HG02885 (cell line): ENCODE data around the gene DNAJC5.
A peak's percentile ranks its signal among the peaks of the same experiment; 100 is the strongest.
"Not testable (repeated sequence)": the region's sequence is repeated elsewhere in the genome, so short reads cannot be mapped to it uniquely, and the experiment has no call there.

Experiments
- ATAC-seq: cut with Tn5 transposase; IDR thresholded peaks from one replicate; pipeline ENCODE4 v1.9.1; 2021; ENCODE audit warnings: mild to moderate bottlenecking; ENCODE audit not compliant: unreplicated experiment, poor library complexity

DNAJC5 gene

GRCh38 chr20:63951398-63952209 lies 56.7 kb downstream of the DNAJC5 start:
- ATAC-seq, result no peak

DNA sequence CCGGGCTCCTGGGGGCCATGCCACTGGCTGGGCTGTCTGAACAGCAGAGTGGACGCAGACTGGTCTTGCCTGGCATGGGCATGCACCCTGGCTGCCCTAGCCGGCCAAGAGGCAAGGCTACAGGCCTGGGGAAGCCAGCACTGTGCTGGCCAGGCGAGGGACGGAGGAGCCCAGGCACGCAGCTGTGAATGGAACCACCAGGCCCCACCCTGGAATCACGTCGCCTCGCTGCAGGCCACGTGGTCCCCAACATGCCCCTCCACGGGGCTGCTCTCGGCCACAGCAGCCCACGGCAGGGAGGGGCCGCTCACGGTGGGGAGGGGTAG lies 57.2 kb downstream of the DNAJC5 start:
- no peak for ATAC-seq

DNA sequence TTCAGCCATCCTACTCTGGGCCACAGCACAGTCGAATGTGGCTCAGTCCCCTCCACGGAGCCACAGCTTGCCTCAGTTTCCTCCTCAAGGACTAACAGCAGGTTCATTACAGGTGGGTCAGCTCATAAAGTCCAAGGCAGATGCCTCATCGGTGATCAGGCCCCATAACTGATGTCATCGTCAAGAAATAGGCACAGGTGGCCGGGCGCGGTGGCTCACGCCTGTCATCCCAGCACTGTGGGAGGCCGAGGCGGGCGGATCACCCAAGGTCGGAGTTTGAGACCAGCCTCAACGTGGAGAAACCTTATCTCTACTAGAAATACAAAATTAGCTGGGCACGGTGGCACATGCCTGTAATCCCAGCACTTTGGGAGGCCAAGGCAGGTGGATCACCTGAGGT lies 57.8 kb downstream of the DNAJC5 start:
- ATAC-seq, result no peak

- no peak for ATAC-seq
Observed at GRCh38 chr20:63953764-63954429, 59.0 kb downstream of the DNAJC5 start.

DNA sequence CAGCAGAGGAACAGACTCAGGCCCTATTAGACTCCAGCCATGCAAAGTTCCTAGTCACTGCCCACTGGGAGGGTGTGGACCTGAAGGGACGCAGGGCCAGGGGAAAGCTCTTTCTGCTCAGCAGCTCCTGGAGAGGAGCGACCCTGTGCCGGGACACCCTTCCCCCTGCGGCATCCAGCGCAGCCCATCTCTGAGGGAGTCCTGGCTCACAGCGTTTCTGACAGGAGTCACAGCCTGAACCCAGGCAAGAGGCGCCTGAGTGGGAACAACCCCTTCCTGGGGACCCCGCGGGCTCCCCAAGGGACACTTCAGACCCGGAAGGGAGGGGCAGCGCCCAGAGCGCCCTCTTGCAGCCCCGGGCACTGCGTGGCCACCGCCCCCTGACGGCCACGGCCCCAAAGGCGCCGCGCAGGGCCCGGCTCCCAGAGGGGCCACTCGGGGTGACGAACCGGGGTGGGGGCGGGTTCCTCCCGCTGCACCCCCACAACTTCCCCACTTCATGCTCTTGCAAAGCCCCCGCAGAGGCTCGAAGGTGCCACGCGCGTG lies 60.4 kb downstream of the DNAJC5 start:
- no peak for ATAC-seq

GRCh38 chr20:63955827-63956663 lies 61.1 kb downstream of the DNAJC5 start, which contains the start of gene UCKL1:
Gene UCKL1 (minus strand): TSS chr20:63956416. CDS start chr20:63956372, 44 bp downstream.
- peak; percentile 79 for ATAC-seq

- ATAC-seq, result no peak
Observed at GRCh38 chr20:63956664-63957003, 61.7 kb downstream of the DNAJC5 start.

DNA sequence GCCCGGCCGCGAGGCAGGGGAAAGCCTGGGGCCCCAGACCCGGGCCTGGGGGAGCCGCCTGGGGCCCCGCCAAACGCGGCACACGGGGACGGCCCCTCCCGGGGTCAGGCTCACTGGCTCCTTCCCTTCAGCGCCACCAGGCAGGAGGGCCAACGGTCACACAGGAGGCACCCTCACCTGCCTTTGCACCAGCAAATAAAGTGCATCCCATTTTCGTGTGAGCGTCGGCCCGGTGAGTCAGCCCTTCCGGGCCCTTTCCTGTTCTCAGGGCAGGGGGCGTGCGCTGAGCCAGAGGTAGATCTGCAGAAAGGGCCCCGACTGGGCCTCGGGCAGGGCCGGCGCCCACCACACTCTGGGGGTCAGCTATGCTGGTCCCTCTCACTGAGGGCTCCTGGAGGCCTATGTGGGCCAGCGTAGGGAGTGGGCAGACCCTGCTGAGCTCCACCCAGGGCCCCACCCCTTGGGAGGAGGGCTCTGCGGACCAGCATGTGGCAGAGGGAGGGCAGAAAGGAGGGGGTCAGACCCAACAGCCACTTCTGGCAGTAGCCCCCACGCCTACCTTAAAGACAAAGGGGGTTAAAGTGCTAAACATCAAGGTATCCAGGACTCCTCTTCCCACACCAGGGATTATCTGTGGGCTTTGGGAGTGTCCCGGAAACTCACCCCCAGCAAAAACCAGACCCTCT lies 62.2 kb downstream of the DNAJC5 start:
- peak; percentile 25 for ATAC-seq

- ATAC-seq, result no peak
Observed at GRCh38 chr20:63957690-63958441, 62.9 kb downstream of the DNAJC5 start.

- no peak for ATAC-seq
Observed at GRCh38 chr20:63958471-63958870, 63.5 kb downstream of the DNAJC5 start.

GRCh38 chr20:63958964-63959698 lies 64.2 kb downstream of the DNAJC5 start:
- ATAC-seq, result no peak

- ATAC-seq, result no peak
Observed at GRCh38 chr20:63959699-63960075, 64.8 kb downstream of the DNAJC5 start.

- ATAC-seq, result not testable (repeated sequence)
Observed at GRCh38 chr20:63960654-63961621, 66.0 kb downstream of the DNAJC5 start.

- no peak for ATAC-seq
Observed at GRCh38 chr20:63961664-63962425, 66.9 kb downstream of the DNAJC5 start.

- ATAC-seq, result no peak
Observed at GRCh38 chr20:63962426-63963347, 67.8 kb downstream of the DNAJC5 start.

- no peak for ATAC-seq
Observed at GRCh38 chr20:63963348-63963741, 68.4 kb downstream of the DNAJC5 start.
